Measurements from ENCODE around the gene NKAIN2. TPM values are rescaled to one million over a fixed set of nuclear protein-coding genes. Genes with fewer than 3 reads are reported as not detected.

Gene NKAIN2
- total RNA-seq, 1 donor from 2014 or later = not detected

- intact Hi-C loops (cut with DNase I) = no loop called here
- Histone ChIP-seq H3K4me1 (no peaks in the 10 kb centered on the region), H3K27me3 (no peaks in the 10 kb centered on the region), H3K27ac (no peak overlapping the region), H3K4me3 (no peak overlapping the region), H3K9me3 (no peaks in the 10 kb centered on the region), H3K36me3 (no peaks in the 10 kb centered on the region)
- ATAC-seq = no peak
- DNase-seq = no peak
- TF ChIP-seq, protein P1, sequence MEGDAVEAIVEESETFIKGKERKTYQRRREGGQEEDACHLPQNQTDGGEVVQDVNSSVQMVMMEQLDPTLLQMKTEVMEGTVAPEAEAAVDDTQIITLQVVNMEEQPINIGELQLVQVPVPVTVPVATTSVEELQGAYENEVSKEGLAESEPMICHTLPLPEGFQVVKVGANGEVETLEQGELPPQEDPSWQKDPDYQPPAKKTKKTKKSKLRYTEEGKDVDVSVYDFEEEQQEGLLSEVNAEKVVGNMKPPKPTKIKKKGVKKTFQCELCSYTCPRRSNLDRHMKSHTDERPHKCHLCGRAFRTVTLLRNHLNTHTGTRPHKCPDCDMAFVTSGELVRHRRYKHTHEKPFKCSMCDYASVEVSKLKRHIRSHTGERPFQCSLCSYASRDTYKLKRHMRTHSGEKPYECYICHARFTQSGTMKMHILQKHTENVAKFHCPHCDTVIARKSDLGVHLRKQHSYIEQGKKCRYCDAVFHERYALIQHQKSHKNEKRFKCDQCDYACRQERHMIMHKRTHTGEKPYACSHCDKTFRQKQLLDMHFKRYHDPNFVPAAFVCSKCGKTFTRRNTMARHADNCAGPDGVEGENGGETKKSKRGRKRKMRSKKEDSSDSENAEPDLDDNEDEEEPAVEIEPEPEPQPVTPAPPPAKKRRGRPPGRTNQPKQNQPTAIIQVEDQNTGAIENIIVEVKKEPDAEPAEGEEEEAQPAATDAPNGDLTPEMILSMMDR (IDR thresholded peaks at IDR 0.05) = no peak
Observed at GRCh38 chr6:124496334-124496733, 692.7 kb downstream of the NKAIN2 start.

GRCh38 chr6:124512431-124512830 is 708.8 kb downstream of the NKAIN2 start:
- intact Hi-C loops (cut with DNase I) = no loop called here
- TF ChIP-seq, protein P1 (IDR thresholded peaks at IDR 0.05) = no peak
- ATAC-seq (no peak), DNase-seq (no peak)
- H3K27ac ChIP-seq = no peak overlapping the region
- H3K4me1 ChIP-seq = no peaks in the 10 kb centered on the region
- H3K36me3 ChIP-seq = no peaks in the 10 kb centered on the region
- H3K9me3 ChIP-seq = no peaks in the 10 kb centered on the region
- no peaks in the 10 kb centered on the region for H3K27me3 ChIP-seq
- no peak overlapping the region for H3K4me3 ChIP-seq

DNA sequence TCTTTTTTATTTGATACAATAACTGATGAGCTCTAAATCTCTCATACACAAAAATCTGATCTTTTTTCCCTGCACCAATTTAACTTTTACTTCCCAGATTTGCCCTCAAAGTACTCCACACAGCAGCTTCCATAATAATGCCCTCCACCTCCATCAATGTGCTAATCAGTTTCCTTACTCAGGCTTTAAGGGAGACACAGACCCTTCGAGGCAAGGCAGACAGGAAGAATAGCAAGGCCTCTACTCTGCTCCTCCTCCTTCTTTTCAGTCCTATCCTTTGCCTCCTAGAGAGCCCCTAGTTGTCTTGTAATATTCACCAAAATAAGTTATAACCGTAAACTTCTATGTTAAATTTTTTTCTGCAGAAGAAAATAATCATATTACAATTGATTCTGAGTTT is 713.7 kb downstream of the NKAIN2 start:
- no peaks in the 10 kb centered on the region for H3K36me3 ChIP-seq
- DNase-seq = no peak
- no peaks in the 10 kb centered on the region for H3K9me3 ChIP-seq
- no peak overlapping the region for H3K4me3 ChIP-seq
- no peak for ATAC-seq
- H3K27me3 ChIP-seq = no peaks in the 10 kb centered on the region
- H3K4me1 ChIP-seq = no peaks in the 10 kb centered on the region
- TF ChIP-seq, protein P1 (IDR thresholded peaks at IDR 0.05) = no peak
- intact Hi-C loops (cut with DNase I) = no loop called here
- no peak overlapping the region for H3K27ac ChIP-seq

- Histone ChIP-seq H3K4me3 (no peak overlapping the region), H3K4me1 (no peaks in the 10 kb centered on the region), H3K36me3 (no peaks in the 10 kb centered on the region), H3K9me3 (no peaks in the 10 kb centered on the region), H3K27me3 (no peaks in the 10 kb centered on the region), H3K27ac (no peak overlapping the region)
- TF ChIP-seq, protein P1 (IDR thresholded peaks at IDR 0.05) = no peak
- DNase-seq (no peak), ATAC-seq (no peak)
- intact Hi-C loops (cut with DNase I) = no loop called here
Observed at GRCh38 chr6:124520514-124520913, 716.8 kb downstream of the NKAIN2 start.

DNA sequence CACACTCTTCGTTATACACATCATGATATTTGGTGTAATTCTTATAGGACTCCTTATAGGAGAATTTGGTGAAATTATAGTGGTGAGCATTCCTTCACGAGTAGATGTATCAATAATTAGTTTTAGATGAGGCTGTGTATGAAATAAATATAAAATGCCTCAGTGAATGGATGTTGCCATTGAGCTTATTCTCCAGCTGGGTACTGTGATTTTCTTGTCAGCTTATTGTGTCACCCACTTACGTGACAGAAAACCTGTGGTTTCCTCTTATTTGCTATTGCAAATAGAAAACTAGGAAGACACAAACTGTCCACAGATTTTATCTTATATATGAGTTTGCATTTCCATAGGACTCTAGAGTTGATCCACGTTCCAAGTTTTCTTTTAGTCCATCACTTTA is 718.7 kb downstream of the NKAIN2 start:
- TF ChIP-seq, protein P1 (IDR thresholded peaks at IDR 0.05) = no peak
- no peak for DNase-seq
- no peaks in the 10 kb centered on the region for H3K4me1 ChIP-seq
- no peaks in the 10 kb centered on the region for H3K9me3 ChIP-seq
- H3K27me3 ChIP-seq = no peaks in the 10 kb centered on the region
- intact Hi-C loops (cut with DNase I) = no loop called here
- no peak overlapping the region for H3K27ac ChIP-seq
- H3K36me3 ChIP-seq = no peaks in the 10 kb centered on the region
- no peak overlapping the region for H3K4me3 ChIP-seq
- no peak for ATAC-seq

- intact Hi-C loops (cut with DNase I) = no loop called here
- no peak for ATAC-seq
- Histone ChIP-seq H3K9me3 (no peaks in the 10 kb centered on the region), H3K27me3 (no peaks in the 10 kb centered on the region), H3K27ac (no peak overlapping the region), H3K4me1 (no peaks in the 10 kb centered on the region), H3K36me3 (no peaks in the 10 kb centered on the region), H3K4me3 (no peak overlapping the region)
- TF ChIP-seq, protein P1 (IDR thresholded peaks at IDR 0.05) = no peak
- DNase-seq = no peak
Observed at GRCh38 chr6:124524491-124525200, 721.0 kb downstream of the NKAIN2 start.
